OCI-LY3 (cell line): Measurements from ENCODE around the gene UCN2.

Source experiments
- H2AFZ ChIP-seq: fragments of 200-600, 300-600 bp; shearing (Covaris generic); 2 replicates; pipeline ENCODE4 v1.6.0; 2014; ENCODE audit warnings: antibody characterized with exemption, low read depth, low read length
- H3K27ac ChIP-seq: fragments of 200-600, 300-600 bp; sonication (generic); 2 replicates; pipeline ENCODE4 v1.5.1; 2014; ENCODE audit warnings: mild to moderate bottlenecking, low read length, moderate library complexity, mixed read lengths
- H3K27me3 ChIP-seq: fragments of 200-600, 300-600 bp; sonication (generic); 2 replicates; pipeline ENCODE4 v1.6.1; 2014; ENCODE audit warnings: low read depth, low read length, mixed read lengths
- H3K36me3 ChIP-seq: fragments of 200-600, 300-600 bp; sonication (generic); replicated peaks from 2 replicates; pipeline ENCODE3; 2014; ENCODE audit warnings: low read depth, low read length, mixed read lengths
- H3K4me1 ChIP-seq: fragments of 300-600, 200-600 bp; sonication (generic); 2 replicates; pipeline ENCODE4 v1.6.1; 2014; ENCODE audit warnings: low read length, mixed read lengths
- H3K4me2 ChIP-seq: fragments of 200-600, 300-600 bp; sonication (generic); 2 replicates; pipeline ENCODE4 v1.6.1; 2014; ENCODE audit warnings: low read length, mixed read lengths
- H3K4me3 ChIP-seq: fragments of 300-600, 200-600 bp; sonication (generic); 2 replicates; pipeline ENCODE4 v1.5.1; 2014; ENCODE audit warnings: antibody characterized with exemption, mild to moderate bottlenecking, low read length, moderate library complexity
- H3K79me2 ChIP-seq: fragments of 300-600, 200-600 bp; shearing (Covaris generic); 2 replicates; pipeline ENCODE4 v1.6.1; 2014; ENCODE audit warnings: mild to moderate bottlenecking, low read length, mixed read lengths
- H3K9ac ChIP-seq: fragments of 300-600, 200-600 bp; shearing (Covaris generic); 2 replicates; pipeline ENCODE4 v1.6.0; 2014; ENCODE audit warnings: mild to moderate bottlenecking, low read length, moderate library complexity
- H3K9me3 ChIP-seq: fragments of 200-600, 300-600 bp; shearing (Covaris generic); 2 replicates; pipeline ENCODE4 v1.6.1; 2014; ENCODE audit warnings: low read length, mixed read lengths; ENCODE audit not compliant: insufficient read depth
- H4K20me1 ChIP-seq: fragments of 200-600, 300-600 bp; sonication (generic); 2 replicates; pipeline ENCODE4 v1.6.1; 2016; ENCODE audit warnings: low read length, mixed read lengths; ENCODE audit not compliant: insufficient read depth
- CTCF ChIP-seq: fragments of 200-600, 300-600 bp; sonication (generic); IDR thresholded peaks from 2 replicates; pipeline ENCODE4 v1.5.1; 2014; ENCODE audit warnings: antibody characterized with exemption, low read length, low read depth
- EZH2phosphoT487 ChIP-seq: fragments of 200-600 bp; shearing (Covaris generic); IDR thresholded peaks from 2 replicates; pipeline ENCODE4 v1.6.1; 2018; ENCODE audit warnings: antibody characterized with exemption, mixed run types, low read depth

The UCN2 gene

GRCh38 chr3:48563382-48563918 lies at the start of gene UCN2:
UCN2 (minus strand) TSS chr3:48563781; CDS start chr3:48563124, 657 bp downstream.
- H3K9ac ChIP-seq: no peak within 1 kb of the TSS
- peaks cover 30% of the 10 kb centered on the region for H3K4me1 ChIP-seq
- H3K27ac ChIP-seq: no peak within 1 kb of the TSS

GRCh38 chr3:48612309-48612708 lies 48.7 kb upstream of the UCN2 start:
- peaks cover 9% of the 10 kb centered on the region for H3K4me1 ChIP-seq

More at GRCh38 chr3:48563382-48563918, at the start of gene UCN2:
- Histone ChIP-seq H3K79me2 (no peaks in the 10 kb centered on the region), H3K4me3 (no peak within 1 kb of the TSS), H3K4me2 (no peak within 1 kb of the TSS), H4K20me1 (no peaks in the 10 kb centered on the region), H2AFZ (peak within 1 kb of the TSS; percentile 19; the same call in 1 of the 2 replicates), H3K27me3 (no peaks in the 10 kb centered on the region), H3K9me3 (no peaks in the 10 kb centered on the region), H3K36me3 (no peaks in the 10 kb centered on the region)
- TF ChIP-seq CTCF (no peak), EZH2phosphoT487 (no peak)

GRCh38 chr3:48609088-48610005 lies 45.8 kb upstream of the UCN2 start, which contains the start of gene UQCRC1:
UQCRC1 (minus strand) TSS chr3:48609646; CDS start chr3:48609620, 26 bp downstream.
- Histone ChIP-seq H3K9ac (peak within 1 kb of the TSS; percentile 82), H3K36me3 (peaks cover 24% of the 10 kb centered on the region), H3K27me3 (no peaks in the 10 kb centered on the region), H4K20me1 (no peaks in the 10 kb centered on the region), H3K27ac (peak within 1 kb of the TSS; percentile 38), H3K4me2 (peak within 1 kb of the TSS; percentile 82), H3K9me3 (no peaks in the 10 kb centered on the region), H3K4me1 (peaks cover 9% of the 10 kb centered on the region), H3K79me2 (peaks cover 20% of the 10 kb centered on the region), H2AFZ (peak within 1 kb of the TSS; percentile 70), H3K4me3 (peak within 1 kb of the TSS; percentile 85)
- no peak for TF ChIP-seq EZH2phosphoT487
- TF ChIP-seq CTCF: peak; percentile 67

More at GRCh38 chr3:48612309-48612708, 48.7 kb upstream of the UCN2 start:
- peaks cover 11% of the 10 kb centered on the region for H3K9me3 ChIP-seq
- no peak overlapping the region for H3K4me3 ChIP-seq
- peaks cover 20% of the 10 kb centered on the region for H3K79me2 ChIP-seq
- TF ChIP-seq EZH2phosphoT487 (no peak), CTCF (no peak)
- H3K4me2 ChIP-seq: no peak overlapping the region
- H4K20me1 ChIP-seq: no peaks in the 10 kb centered on the region
- no peak overlapping the region for H3K9ac ChIP-seq
- no peak overlapping the region for H2AFZ ChIP-seq
- H3K36me3 ChIP-seq: peaks cover 8% of the 10 kb centered on the region
- no peaks in the 10 kb centered on the region for H3K27me3 ChIP-seq
- no peak overlapping the region for H3K27ac ChIP-seq

GRCh38 chr3:48607519-48607918 lies 43.9 kb upstream of the UCN2 start:
- no peak overlapping the region for H3K27ac ChIP-seq
- peaks cover 35% of the 10 kb centered on the region for H3K36me3 ChIP-seq
- no peak overlapping the region for H3K4me2 ChIP-seq
- no peaks in the 10 kb centered on the region for H4K20me1 ChIP-seq
- no peak for TF ChIP-seq CTCF
- no peak for TF ChIP-seq EZH2phosphoT487
- no peaks in the 10 kb centered on the region for H3K9me3 ChIP-seq
- no peak overlapping the region for H3K9ac ChIP-seq
- no peaks in the 10 kb centered on the region for H3K27me3 ChIP-seq
- no peak overlapping the region for H3K4me3 ChIP-seq
- H2AFZ ChIP-seq: no peak overlapping the region
- peaks cover 9% of the 10 kb centered on the region for H3K4me1 ChIP-seq
- peaks cover 20% of the 10 kb centered on the region for H3K79me2 ChIP-seq
